Right renal pelvis (tissue), 4 donors: ENCODE data around the gene SLC2A6. TPM values are rescaled to one million over a fixed set of nuclear protein-coding genes. Genes with fewer than 3 reads are reported as not detected.

Experiments used
- DNase-seq, 4 donors: peaks; one replicate each; pipeline ENCODE4 v3.0.0-alpha.2; 2013; ENCODE audit warnings: low read depth in 4 of 4, low spot score in 3 of 4, missing footprints in 1 of 4
- polyA plus RNA-seq, 4 donors: library from polyadenylated mRNA; unstranded; fragments of 120-200 nt; gene quantifications; one replicate each; pipeline ENCODE4 v1.2.1, GENCODE V29; 2013; ENCODE audit not compliant: insufficient read length in 4 of 4

SLC2A6 gene
- polyA plus RNA-seq, 4 donors: 1.1 to 2.3 (median 1.5) TPM

DNA sequence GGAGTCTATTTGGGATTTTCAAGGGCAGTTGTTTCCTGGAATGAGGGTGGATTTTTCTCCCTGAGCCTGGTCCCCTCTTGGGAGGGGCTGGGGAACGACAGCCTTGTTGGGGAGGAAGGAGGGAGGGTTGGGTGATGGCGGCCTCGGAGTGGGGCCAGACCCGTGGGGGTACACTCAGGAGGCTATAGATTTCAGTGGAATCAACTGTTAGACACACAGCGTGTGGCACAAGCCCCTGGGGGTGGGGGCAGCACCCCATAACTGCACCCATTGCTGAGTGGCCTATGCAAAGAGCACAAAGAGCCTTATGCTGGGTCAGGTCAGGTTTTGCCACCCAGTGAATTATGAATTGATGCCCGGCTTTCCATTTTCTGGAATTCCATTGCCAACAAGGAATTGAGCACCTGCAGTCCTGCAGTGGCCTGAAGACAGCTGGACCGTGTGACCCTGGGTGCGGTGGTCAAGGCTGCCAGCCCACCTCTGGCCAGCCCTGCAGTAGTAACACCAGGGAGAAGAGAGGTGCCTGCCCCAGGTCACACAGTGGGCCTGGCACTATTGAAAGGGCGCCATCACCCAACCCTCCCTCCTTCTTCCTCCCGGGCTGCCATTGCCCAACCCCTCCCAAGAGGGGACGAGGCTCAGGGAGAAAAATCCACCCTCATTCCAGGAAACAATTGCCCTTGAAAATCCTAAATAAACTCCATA is 37.5 kb upstream of the SLC2A6 start:
- DNase-seq: no peak

DNA sequence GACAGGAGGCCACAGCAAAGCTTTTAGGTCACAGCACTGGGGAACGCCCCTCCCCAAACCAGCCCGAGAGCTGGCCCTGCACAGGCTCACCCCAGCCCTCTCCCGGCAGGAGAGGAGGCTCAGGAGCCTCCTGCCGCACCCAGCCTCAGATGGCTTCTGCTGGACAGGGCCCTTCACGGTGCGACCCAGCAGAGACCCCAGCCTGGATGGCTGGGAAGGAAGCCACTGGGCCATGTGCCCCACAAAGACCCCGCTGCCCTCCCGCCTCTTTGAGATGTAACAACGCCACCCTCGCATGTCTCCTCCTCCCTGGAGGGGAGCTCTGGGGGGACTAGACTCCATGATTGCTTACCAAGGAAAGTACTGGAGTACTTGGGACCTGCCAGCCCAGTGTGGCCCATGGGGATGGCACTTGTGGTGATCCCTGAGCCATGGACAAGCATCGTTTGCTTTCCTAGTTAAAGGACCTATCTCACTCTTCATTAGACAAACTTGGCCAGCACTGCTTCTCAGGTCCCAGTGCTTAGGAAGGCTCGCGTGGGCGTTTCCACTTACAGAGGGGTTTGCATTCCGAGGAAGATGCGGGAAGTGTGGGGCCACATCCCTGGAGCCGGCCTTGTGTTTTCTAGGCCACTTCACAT is 36.8 kb upstream of the SLC2A6 start:
- no peak for DNase-seq

DNA sequence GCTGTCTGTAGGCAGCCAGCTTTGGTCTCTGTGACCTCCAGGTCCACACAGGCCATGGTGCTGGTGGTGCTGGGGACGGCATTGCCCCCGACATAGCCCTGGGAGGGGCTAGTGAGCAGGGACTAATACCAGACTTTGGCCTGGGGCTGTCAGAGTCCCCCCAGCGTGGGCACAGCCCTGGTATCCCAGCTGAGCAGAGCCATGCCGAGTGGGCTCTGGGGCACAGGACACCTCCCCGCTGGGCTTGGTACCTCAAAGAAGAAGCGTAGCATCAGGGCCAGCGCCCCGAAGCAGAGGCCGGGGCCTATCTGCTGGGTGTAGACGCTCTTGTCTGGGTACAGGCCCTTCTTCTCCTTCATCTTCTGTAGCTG is 36.3 kb upstream of the SLC2A6 start:
- DNase-seq: no peak

DNA sequence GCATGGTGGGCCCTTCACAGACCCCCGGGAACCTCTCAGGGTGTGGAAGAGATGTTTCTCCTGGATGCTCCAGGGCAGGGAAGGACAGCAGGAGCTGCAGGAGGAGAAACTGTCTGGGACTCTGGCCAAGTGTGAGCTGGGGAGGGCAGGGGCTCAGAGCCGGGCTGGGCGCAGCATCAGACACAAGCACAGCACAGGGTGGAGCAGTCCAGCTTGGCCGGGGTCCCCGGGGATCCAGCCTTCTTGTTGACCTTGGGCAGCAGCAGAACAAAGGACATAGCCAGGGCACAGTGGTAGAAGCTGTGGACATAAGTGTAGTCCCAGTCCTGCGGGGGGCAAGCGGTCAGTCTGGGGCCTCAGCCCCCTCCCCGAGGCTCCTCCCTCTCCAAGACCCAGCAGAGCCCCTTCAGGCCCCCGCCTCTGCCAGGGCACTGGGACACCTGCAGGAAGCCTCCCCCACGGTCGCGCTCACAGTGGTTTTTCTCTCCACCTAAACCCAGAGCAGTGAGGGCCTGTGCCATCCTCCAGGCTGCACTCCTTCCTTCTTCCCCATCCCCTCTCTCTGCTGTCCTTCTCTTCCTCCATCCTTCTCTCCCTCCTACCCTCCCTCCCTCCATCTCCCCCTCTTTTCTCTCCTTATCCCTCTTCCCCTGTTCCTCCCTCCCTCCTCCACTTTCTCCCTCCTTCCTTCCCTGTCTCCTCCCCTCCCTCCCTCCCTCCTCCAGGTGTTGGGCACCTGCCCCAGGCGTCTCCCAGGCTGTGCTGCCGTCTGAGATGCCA is 35.8 kb upstream of the SLC2A6 start:
- no peak for DNase-seq

DNA sequence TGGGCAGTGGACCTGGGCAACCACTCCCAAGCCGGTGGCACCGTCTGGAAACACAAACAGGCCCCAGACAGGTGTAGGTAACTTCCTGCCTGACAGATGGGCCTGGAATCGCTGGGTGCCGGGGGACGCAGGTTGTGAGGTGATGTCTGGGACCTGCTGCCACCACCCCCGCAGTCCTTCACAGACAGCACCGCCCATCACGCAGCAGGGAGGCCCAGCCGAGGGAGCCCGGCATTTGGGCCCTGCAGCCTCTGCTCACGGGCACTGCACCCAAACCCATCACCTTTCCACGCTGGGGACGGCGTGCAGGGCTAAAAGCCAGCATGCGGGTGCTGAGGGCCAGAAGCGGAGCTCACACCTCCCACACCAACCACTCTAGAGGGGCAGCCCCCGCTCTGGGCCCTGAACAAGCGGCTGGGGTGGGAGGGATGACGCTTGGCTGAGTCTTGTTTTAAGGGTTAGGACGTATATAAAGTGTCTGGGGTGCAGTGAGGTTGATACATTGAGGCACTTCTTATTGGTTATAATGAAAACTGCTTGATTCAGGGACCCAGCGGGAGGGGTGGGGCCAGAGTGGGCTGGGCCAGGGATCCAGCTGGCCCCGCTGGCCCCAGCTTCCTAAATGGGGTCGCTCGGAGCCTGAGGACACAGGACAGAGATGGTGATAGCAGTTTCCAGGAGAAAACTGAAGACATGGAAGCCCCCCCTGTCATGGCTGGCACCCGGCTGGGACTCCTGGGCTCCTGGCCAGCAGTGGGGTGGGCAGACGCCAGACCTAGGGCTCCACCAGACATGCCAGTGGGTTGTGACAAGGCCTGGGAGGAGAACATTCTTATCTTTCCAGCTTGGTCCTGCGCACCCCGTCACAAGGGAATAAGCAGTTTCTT is 34.6 kb upstream of the SLC2A6 start:
- DNase-seq: no peak

DNA sequence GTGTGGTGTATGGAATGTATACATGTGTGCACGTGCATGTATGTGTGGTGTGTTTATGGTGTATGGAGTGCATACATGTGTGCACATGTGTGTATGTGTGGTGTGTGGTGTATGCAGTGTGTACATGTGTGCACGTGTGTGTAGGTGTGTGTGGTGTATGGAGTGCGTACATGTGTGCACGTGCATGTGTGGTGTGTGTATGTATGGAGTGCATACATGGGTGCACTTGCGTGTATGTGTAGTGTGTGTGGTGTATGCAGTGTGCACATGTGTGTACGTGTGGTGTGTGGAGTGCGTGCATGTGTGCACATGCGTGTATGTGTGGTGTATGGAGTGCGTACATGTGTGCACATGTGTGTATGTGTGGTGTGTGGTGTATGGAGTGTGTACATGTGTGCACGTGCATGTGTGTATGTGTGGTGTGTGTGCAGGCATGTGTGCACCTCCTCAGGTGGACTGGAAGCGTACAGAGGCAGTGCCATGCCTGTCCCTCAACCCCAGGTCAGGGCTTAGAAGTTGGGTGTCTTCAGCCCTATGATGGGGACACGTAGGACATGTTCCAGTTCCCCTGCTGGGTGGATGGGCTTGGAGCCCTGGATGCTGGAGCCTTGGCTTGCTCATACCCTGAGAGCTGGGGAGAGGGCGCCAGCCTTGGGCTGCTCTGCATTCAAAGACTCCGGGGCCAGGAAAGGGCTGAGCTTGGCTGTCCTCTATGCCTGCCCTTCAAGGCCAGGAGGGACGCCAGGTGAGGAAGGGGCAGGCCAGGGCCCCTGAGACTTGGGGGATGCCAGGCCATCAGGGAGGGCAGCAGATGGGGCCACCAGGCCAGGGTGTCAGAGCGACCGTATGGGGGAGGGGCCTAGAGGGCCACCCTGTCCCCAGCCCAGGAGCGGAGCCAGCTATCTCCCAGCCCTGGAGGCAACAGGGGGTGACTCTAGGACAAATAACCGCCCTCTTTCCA is 33.6 kb upstream of the SLC2A6 start:
- DNase-seq: no peak

DNA sequence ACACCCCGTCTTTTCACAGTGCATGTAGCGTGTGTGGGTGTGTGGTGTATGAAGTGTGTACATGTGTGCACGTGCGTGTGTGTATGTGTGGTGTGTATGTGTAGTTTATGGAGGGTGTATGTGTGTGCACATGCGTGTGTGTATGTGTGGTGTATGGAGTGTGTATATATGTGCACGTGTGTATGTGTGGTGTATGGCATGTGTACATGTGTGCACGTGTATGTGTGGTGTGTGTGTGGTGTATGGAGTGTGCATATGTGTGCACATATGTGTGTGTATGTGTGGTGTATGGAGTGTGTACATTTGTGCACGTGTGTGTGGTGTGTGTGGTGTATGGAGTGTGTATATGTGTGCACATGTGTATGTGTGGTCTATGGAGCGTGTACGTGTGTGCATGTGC is 32.7 kb upstream of the SLC2A6 start:
- DNase-seq: no peak

DNA sequence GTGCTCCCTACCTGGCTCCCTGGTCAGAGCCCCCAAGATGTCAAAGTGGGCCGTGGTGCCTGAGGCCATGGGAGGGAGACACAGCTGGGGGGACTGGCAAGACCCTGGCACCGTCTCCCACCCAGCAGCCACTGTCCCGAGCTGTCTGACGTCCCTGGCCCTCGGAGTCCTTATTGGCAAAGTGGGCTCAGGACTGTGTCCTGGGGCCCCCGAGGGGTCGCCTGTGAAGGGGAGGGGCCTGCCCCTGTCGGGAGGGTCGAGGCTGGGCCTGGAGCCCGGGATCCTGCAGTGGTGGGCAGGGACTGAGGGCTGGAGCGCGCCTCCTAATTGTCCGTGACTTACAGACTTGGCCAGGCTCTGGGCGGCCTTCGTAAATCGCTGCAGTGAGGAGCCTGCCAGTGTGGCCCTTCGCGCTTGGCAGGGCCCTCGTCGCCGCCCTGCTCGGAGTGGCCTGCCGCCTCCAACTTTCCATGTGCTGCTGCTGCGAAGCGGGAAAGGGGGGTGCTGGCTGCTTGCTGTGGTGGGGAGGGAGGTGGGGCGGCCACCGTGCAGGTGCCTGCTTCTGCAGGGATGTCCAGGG is 32.1 kb upstream of the SLC2A6 start:
- DNase-seq: no peak

DNA sequence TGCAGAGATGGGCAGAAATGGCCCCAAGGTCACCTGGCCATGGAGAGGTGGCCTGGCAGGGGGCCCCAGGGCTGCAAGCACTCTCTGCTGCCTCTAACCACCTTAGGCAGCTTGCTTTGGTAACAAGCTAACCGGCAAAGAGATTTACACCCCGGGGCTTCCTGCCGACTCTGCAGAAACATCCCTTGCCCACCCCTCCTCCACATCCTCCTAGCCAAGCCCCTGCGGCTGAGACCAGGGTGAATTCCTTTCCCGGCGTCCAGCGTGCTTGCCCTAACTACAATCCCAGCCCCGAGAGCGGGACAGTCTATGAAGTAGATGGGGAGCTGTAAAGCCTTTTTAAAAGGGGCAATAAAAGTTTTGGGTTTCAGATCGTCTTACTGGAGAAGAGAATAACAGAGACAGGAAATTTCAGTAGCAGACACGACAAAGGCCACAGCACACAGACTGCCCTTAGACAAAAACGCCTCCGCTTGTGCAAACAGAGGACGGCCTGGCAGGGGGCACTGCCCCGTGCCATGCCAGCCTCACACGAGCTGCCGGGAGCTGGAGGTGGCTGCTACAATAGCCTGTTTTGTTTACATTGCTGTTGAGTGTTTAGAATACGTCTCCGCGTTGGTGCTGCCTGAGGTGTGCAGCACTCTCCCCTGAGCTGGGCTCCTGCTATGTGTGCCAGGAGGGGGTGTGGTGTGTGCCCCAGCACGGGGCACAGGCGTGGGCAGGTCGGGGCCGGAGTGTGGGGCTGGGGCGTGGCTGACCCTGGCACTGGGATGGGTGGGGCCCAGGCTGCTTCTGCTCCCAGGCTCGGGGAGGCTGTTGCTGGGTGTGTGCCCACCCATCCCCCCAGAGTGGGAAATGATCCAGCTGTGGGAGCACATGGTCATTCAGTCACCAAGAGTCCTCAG is 30.5 kb upstream of the SLC2A6 start:
- DNase-seq: peak in 2 of 4 donors; percentile 71 to 73

DNA sequence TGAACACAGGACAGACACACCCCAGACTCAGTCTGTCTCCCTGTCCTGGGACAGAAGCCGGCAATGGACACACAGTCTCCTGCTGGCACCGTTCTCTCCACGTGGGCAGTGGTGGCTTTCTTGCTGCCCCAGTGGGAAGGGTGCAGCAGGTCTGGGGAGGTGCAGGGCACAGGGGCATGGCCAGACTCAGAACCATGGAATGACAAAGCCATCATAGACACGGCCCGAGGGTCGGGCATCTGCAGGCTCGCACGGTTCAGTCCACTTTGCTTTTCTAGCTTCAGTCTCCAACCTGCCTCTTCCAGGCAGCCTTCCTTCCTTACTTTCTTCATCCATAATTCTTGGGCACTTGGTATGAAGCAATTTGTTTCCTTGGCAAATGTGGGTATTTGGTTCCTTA is 29.1 kb upstream of the SLC2A6 start:
- DNase-seq: no peak

DNA sequence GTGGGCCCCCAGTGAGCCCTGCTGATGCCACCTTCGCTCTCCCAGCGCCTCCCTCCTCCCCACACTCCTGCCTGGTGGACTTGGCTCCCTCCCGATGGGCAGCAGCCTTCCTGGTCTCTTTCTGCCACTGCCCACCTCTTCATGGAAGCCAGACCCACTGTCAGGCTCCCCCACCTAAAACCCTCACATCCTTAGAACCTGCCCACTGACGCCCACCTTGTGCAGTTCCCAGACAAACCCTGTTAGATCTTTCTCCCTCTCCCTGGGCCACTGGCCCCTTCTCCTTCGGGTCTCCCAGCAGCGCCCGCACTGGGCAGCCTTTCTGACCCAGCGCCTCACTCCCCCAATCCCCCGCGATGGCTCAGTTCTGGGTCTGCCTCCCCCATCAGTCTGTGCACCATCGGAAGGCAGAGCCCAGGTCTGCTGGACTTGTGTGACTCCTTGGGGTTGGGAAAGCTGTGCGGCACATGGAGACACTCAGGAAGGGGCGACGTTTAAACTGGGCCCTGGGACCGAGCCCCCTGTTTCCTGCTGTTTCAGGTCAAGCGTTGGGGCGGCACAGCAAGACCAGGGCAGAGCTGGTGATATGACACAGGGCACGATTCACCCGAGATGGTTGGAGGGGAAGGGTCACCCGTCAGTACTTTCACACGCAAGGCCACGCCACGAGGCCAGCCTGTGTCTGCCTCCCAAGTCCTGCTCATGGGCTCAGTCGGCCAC is 28.5 kb upstream of the SLC2A6 start:
- no peak for DNase-seq

DNA sequence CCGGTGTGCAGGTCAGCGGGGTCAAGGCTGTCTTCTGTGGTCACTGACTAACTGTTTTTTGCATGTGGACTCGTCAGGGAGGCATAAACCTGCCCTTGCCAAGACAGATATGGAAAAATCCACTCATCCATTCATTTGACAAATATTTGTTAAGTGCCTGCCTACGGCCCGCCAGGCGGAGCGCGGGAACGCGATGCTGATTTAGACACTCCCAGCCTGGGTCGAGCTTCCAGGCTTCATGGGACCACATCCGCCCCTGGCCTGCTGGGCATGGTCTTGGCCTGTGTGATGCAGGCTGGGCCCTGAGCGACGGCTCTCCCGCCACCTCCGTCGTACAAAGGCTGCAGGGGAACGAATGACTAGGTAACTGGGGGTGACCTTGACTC is 27.7 kb upstream of the SLC2A6 start:
- DNase-seq: no peak

DNA sequence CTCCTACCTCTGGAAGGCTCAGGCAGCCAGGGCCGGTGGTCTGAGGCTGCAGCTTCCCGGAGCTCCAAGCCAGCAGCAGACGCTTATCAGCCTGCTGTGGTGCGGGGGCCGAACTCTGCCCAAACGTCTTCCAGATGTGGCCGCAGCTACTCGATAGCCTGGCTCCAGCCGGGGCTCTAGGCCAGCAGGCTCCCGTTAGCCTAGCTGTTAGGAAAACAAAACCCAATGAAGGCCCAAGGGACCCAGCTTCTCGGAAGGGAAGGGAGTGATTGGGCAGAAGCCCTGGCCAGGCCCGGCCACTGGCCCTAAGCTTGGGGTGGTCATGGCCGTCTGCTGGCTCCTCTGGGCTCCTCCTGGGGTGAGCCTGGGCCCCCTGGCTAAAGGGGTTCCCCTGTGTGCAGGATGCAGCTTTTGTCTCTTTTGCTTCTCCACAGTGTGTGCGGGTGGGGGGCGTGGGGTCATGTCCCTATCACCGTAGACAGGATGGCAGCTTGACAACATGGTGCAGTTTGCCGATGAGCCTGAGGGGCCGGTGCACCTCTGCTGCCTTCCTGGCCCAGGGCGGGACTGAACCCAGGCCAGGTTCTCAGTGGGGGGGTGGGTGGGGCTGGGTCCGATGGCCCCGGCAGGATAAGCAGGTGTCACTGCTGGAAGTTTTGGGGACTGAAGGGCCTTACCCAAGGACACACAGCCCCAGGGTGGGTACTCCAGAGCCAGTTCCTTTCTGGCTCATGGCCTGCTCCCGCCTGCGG is 27.2 kb upstream of the SLC2A6 start:
- DNase-seq: no peak

DNA sequence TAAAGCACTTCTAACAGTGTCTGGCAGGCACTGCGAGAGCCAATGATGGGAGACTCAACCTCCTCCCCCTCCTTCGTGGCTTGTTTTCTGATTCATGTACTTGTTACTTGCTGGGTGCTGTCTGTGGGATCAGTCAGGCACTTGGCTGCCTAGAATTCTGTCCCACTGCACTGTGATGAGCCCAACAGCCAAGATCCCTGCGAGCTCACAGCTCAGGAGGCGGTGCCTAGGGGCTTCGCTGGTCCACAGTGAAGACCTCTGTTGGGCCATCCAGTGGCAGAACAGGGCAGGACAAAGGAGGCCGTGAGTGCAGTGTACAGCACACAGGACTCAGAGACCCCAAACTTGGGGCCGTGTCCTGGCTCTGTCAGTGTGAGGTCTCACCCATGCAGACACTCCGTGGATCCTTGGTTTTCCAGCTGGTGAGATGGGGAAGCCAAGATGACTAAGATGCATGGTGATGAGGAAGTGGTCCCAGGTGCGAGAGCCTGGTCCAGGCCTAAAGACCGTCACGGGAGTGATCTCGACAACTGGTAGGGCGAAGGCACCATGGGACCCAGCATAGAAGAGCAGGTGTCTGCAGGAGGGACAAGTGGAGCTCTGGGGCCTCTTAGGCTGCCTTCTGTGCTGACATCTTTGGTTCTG is 26.4 kb upstream of the SLC2A6 start:
- no peak for DNase-seq

DNA sequence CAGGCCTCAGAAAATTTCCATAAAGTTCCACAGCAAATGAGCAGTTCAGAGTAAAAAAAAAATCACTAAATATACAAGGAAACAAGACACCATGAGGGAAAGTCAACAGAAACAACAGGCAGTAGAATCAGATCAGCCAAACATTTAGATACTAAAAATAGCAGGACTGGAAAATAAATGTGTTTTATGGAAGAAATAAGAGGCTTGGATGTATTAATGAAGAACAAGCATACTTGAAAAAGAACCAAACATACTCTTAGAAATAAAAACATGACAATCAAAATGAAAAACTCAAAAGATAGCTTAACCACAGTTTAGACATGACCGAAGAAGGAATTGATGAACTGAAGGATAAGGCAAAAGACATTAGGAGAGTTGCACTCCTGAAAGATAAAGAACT is 23.2 kb upstream of the SLC2A6 start:
- no peak for DNase-seq

DNA sequence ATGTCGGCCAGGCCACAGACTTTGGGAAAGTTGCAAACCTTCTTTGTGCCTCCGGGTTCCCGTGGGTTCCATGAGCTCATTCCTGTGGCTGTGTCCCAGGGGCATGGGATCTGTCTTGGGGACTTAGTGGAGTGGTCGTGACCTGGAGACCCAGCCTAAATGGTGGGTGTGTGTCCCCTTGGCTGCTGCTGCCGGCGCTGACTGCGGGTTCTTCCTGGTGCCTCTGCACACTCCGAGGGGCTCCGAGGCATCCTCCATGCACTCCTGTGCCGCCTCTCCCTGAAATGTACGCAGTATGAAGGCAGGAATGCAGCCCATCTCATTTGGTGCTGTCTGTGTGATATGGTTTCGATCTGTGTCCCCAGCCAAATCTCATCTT is 21.0 kb upstream of the SLC2A6 start:
- no peak for DNase-seq
